Fibroblast of skin of abdomen (primary cell): ENCODE data around the gene KLHL3.
A peak's percentile ranks its signal among the peaks of the same experiment; 100 is the strongest.

Source experiments
- DNase-seq: peaks from one replicate; pipeline ENCODE4 v3.0.0-alpha.2; 2013

The KLHL3 gene

GRCh38 chr5:137607771-137608170, 128.1 kb downstream of the KLHL3 start:
- DNase-seq = no peak

GRCh38 chr5:137606401-137606800, 129.5 kb downstream of the KLHL3 start:
- DNase-seq = peak; percentile 24

- DNase-seq = peak; percentile 14
Observed at GRCh38 chr5:137605411-137605810, 130.5 kb downstream of the KLHL3 start.

GRCh38 chr5:137604348-137605095, 131.4 kb downstream of the KLHL3 start:
- no peak for DNase-seq

GRCh38 chr5:137603891-137604290, 132.0 kb downstream of the KLHL3 start:
- DNase-seq = no peak

GRCh38 chr5:137603356-137603755, 132.5 kb downstream of the KLHL3 start:
- DNase-seq = no peak

GRCh38 chr5:137602721-137603273, 133.1 kb downstream of the KLHL3 start:
- DNase-seq = no peak

GRCh38 chr5:137600721-137601360, 135.0 kb downstream of the KLHL3 start:
- DNase-seq = peak; percentile 28

- no peak for DNase-seq
Observed at GRCh38 chr5:137599457-137599856, 136.4 kb downstream of the KLHL3 start.

GRCh38 chr5:137598399-137598798, 137.5 kb downstream of the KLHL3 start:
- no peak for DNase-seq

GRCh38 chr5:137596941-137597340, 138.9 kb downstream of the KLHL3 start:
- no peak for DNase-seq

- DNase-seq = no peak
Observed at GRCh38 chr5:137595396-137596079, 140.4 kb downstream of the KLHL3 start.

- no peak for DNase-seq
Observed at GRCh38 chr5:137594717-137595116, 141.2 kb downstream of the KLHL3 start.

GRCh38 chr5:137592317-137592716, 143.6 kb downstream of the KLHL3 start:
- no peak for DNase-seq

GRCh38 chr5:137589185-137589584, 146.7 kb downstream of the KLHL3 start:
- no peak for DNase-seq

- DNase-seq = no peak
Observed at GRCh38 chr5:137587919-137588318, 148.0 kb downstream of the KLHL3 start.

GRCh38 chr5:137584262-137584661, 151.6 kb downstream of the KLHL3 start:
- DNase-seq = no peak

- no peak for DNase-seq
Observed at GRCh38 chr5:137583129-137583528, 152.8 kb downstream of the KLHL3 start.

GRCh38 chr5:137582218-137582617, 153.7 kb downstream of the KLHL3 start:
- no peak for DNase-seq

GRCh38 chr5:137581776-137582175, 154.1 kb downstream of the KLHL3 start:
- no peak for DNase-seq

GRCh38 chr5:137580030-137580429, 155.9 kb downstream of the KLHL3 start:
- no peak for DNase-seq

- DNase-seq = peak; percentile 72
Observed at GRCh38 chr5:137575847-137576246, 160.0 kb downstream of the KLHL3 start.

GRCh38 chr5:137575211-137575610, 160.7 kb downstream of the KLHL3 start:
- no peak for DNase-seq
